Adipocyte (in vitro differentiated cells): ENCODE results near the gene WNT7B.

Experiments
- DNase-seq: peaks from one replicate; pipeline ENCODE4 v3.0.0-alpha.2; 2015; ENCODE audit warnings: low read depth
- H3K27me3 ChIP-seq: replicated peaks from 2 replicates; pipeline ENCODE4 v1.7.0; 2013; ENCODE audit warnings: mild to moderate bottlenecking, low read length, moderate library complexity; ENCODE audit not compliant: control insufficient read depth, insufficient read depth
- H3K36me3 ChIP-seq: 2 replicates; pipeline ENCODE4 v1.7.0; 2013; ENCODE audit warnings: low read length, mild to moderate bottlenecking, moderate library complexity; ENCODE audit not compliant: control insufficient read depth, insufficient read depth, severe bottlenecking
- H3K4me1 ChIP-seq: 2 replicates; pipeline ENCODE4 v1.7.0; 2013; ENCODE audit warnings: mild to moderate bottlenecking, low read length, moderate library complexity; ENCODE audit not compliant: control insufficient read depth, insufficient read depth
- H3K4me3 ChIP-seq: 2 replicates; pipeline ENCODE4 v1.7.0; 2013; ENCODE audit warnings: mild to moderate bottlenecking, low read length, moderate library complexity
- H3K9ac ChIP-seq: 2 replicates; pipeline ENCODE4 v1.7.0; 2013; ENCODE audit warnings: mild to moderate bottlenecking, low read length, moderate library complexity
- H3K9me3 ChIP-seq: 2 replicates; pipeline ENCODE4 v1.7.0; 2013; ENCODE audit warnings: mild to moderate bottlenecking, low read length, moderate library complexity; ENCODE audit not compliant: control insufficient read depth

The WNT7B gene

DNA sequence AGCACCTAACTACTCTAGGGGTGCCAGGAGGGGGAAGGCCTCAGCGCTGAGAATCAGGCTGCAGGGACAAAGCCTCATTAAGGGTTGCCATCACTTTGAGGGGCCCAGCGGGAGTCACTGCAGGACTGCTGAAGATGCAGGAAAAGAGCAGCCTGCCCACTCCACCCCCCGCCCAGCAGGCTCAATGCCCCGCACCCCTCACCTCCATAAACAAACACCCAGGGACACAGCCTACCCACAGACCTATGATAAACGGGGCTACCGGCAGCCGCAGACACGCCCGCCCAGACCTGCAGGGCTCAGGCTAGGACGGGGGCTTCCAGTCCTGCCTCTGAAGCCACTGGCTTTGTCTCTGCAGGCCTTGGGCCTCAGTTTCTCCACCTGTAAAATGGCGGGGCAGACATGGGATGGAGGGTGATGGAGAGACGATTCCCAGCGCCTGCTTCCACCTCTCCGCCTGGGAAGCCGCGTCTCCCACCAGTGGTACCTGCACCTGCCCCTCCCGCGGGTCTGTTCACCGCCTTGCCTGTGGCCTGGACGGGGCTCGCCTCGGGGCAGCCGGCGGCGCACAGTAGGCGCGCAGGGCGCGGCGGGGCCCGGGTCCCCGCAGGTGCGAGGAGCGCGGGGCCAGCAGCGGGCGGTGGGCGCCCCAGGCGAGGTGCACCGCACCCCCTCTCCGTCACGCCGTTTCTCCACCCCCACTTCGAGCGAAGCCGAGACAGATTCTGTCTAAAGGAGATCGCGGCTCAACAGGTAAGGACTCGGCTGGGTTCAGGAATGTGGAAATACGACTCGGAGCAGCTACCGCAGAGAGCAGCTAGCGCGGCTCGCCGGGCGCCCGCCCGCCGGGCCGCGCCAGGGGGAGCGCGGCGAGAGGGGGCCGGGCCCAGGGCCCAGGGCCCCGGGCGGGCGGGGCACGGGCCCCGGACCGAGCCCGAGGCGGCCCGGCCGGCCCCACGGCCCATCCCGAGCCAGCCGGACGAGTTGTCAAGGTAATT lies 1.5 kb downstream of the WNT7B start:
- H3K4me1 ChIP-seq: peaks cover 10% of the 10 kb centered on the region
- DNase-seq: no peak
- no peak overlapping the region for H3K9ac ChIP-seq
- H3K36me3 ChIP-seq: no peaks in the 10 kb centered on the region
- H3K9me3 ChIP-seq: no peaks in the 10 kb centered on the region
- peaks cover 43% of the 10 kb centered on the region for H3K27me3 ChIP-seq
- H3K4me3 ChIP-seq: no peak overlapping the region

DNA sequence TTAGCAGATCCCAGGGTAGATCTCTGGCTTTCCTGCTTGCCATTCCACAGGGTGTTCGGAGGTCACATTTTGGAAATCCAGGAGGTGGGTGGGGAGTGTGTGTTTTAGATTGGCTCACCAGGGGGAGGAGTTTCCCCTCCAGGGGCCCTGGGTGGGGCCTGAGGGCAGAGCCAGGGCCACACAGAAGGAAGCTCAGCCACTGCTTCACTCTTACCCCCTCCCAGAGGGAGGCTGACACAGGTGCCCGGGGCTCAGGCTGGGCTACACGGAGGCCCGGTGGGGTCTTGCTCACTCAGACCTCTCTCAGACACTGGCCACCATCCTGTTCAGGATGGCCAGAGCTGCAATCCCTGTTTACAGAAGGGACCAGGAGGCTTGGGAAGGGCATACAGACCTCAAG lies 2.5 kb downstream of the WNT7B start:
- H3K9ac ChIP-seq: no peak overlapping the region
- H3K4me1 ChIP-seq: peaks cover 10% of the 10 kb centered on the region
- DNase-seq: no peak
- H3K36me3 ChIP-seq: no peaks in the 10 kb centered on the region
- no peaks in the 10 kb centered on the region for H3K9me3 ChIP-seq
- no peak overlapping the region for H3K4me3 ChIP-seq
- H3K27me3 ChIP-seq: peaks cover 48% of the 10 kb centered on the region

DNA sequence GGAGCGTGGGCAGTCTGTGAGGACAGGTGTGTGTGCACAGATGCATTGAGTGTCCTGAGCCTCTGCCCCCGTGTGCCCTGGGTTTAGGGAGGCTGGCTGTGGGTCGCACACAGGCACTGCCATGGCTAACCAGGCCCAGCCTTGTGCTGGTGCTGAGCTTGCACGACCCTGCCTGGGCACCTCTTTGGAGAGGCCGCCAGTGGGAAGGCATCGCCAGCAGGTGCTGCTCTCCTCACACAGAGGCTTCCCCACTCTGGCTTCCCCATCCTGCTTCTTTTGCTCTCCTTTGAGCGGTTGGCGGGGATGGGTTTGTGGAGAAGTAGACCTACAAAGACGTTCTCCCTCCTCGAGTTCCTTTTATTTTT lies 4.1 kb downstream of the WNT7B start:
- Histone ChIP-seq H3K4me1 (peaks cover 6% of the 10 kb centered on the region), H3K27me3 (peaks cover 60% of the 10 kb centered on the region), H3K36me3 (no peaks in the 10 kb centered on the region), H3K9me3 (no peaks in the 10 kb centered on the region), H3K4me3 (no peak overlapping the region), H3K9ac (no peak overlapping the region)
- no peak for DNase-seq

DNA sequence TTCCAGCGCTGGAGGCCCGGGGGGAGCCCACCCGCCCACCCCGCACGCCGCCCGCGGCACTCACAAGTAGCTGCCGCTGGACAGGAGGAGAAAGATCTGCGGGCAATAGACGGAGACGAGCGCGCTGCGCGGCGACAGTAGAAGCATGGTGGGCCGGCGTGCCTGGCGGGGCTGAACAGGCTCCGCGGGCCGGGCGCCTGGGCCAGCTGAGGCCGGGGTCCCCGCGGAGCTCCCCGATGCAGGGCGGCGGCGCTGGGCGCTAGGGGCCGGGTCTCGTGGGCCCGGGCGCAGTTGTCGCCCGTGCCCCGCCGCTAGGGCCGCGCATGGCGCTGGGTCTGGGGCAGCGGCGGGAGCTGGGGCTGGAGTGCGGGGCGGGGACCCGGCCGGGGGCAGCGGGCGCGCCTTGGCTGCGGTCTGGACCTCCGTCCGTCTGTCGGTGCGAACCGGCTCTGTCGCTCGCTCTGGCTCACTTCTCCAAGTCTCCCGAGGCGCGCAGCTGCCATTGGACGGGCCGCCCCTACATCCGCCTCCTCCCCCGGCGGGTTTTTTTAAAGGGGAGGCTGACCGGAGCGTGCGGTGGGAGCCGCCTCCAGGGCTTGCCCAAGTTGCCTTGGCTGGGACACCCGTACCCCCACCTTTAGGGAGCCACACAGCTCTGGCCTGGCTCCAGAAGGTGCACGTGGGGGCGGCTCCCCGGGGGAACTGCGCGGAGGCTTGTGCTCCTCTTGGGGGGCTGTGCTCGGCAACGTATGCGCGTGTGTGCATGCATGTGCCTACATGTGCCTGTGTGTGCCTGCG lies 4.7 kb downstream of the WNT7B start:
- Histone ChIP-seq H3K4me3 (no peak overlapping the region), H3K27me3 (peaks cover 59% of the 10 kb centered on the region)

DNA sequence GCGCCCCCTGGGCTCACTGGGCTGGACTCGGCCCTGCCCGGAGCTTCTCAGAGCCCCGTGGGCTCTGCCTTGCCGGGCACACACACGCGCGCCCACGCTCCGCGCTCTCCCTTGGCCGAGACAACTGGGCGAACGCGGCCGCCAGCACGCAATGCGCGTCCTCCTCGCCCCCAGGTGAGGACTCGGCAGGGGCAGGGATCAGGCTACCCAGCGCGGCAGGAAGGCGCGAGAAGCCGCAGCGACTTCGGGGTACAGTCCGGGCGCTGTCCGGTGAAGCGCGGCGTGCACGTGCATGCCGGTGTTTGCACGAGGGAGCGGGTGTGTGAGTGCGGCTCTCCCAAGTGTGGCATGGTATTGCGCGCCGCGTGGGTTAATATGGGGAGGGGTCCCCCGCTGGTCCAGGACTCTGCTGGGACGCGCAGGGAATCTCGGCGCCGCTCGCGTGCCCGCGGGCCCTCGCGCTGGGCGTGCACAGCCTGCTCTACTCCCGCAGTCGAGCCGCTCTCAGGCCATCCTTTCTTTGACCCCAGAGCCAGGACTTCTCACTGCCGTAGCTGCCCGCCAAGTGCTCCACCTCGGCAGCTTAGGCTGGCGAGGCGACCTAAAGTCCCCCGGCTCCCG lies 5.4 kb downstream of the WNT7B start:
- Histone ChIP-seq H3K36me3 (no peaks in the 10 kb centered on the region), H3K4me3 (peak overlapping the region; percentile 61), H3K4me1 (peaks cover 6% of the 10 kb centered on the region), H3K27me3 (peaks cover 61% of the 10 kb centered on the region), H3K9ac (no peak overlapping the region), H3K9me3 (no peaks in the 10 kb centered on the region)
- peak; percentile 51 for DNase-seq

More for the DNA sequence above, 4.7 kb downstream of the WNT7B start:
- Histone ChIP-seq H3K9me3 (no peaks in the 10 kb centered on the region), H3K4me1 (peaks cover 6% of the 10 kb centered on the region), H3K9ac (no peak overlapping the region), H3K36me3 (no peaks in the 10 kb centered on the region)
- DNase-seq: peak; percentile 36

DNA sequence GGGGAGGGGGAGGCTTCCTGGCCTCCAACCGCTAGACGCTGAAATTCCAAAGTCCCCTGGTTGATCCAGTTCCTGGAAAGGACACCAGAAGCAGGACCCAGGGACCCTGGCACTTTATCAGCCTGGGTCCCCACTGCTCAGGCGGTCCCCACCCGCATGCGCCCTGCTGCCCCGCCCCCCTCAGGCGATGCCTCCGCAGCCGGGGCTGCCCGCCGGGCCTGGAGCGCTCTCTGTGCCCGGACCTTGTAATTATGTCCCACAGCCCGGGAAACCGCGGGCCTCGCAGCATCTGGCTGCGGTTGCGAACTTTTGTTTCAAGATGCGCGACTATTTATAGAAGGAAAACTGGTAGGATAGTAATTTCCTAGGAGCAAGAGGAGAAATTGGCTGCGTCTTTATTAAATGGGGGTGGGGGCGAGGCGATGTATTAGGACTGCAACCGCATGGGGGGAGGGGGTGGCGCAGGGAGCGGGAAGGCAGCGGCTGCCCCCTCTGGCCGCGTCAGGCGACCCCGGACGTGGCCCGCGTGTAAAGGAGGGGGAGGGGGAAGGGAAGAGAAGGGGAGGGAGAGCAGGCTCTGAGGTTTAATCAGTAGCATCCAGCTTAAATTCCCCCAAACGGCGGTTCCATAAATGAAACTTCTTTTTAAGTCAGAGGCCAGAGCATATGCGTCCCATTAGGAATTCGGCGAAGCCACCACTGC lies 6.1 kb downstream of the WNT7B start:
- peak; percentile 30 for DNase-seq

DNA sequence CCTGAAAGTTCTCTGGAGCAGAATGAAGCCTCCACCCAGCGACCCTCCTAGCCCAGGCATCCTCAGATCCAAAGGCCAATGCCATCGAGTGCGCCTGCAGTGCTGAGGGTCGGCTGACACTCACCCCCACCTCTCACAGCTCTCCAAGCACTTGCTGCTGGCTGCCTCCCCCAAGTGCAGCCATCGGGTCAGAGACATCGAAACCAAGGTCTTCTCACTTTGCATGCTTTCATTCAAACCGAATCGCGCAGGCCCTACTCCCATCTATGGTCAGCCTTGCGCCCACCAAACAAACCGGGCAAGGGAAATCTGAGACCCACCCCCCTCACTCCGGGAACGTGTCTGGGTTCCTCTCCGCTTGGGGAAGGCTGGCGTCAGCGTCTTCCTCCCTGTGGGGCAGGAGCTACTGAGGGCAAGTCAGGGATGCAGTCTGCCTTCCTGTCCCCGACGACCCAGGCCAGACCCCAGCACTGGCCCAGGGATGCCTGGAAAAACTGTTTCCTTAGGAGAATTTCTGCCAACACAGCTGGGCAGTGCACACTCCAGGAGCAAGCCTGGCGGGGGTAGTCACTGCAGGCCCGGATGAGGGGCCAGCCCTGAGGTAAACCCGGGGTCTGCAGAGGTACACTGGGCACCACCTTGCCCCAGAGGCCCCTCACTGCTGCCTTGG lies 7.0 kb downstream of the WNT7B start:
- DNase-seq: no peak
- H3K9ac ChIP-seq: no peak overlapping the region
- H3K27me3 ChIP-seq: peaks cover 66% of the 10 kb centered on the region
- H3K4me3 ChIP-seq: no peak overlapping the region
- H3K4me1 ChIP-seq: peaks cover 6% of the 10 kb centered on the region
- H3K36me3 ChIP-seq: no peaks in the 10 kb centered on the region
- no peaks in the 10 kb centered on the region for H3K9me3 ChIP-seq

More for the DNA sequence above, 6.1 kb downstream of the WNT7B start:
- Histone ChIP-seq H3K4me1 (peaks cover 6% of the 10 kb centered on the region), H3K36me3 (no peaks in the 10 kb centered on the region), H3K27me3 (peaks cover 65% of the 10 kb centered on the region), H3K9me3 (no peaks in the 10 kb centered on the region), H3K4me3 (peak overlapping the region; percentile 61), H3K9ac (no peak overlapping the region)

DNA sequence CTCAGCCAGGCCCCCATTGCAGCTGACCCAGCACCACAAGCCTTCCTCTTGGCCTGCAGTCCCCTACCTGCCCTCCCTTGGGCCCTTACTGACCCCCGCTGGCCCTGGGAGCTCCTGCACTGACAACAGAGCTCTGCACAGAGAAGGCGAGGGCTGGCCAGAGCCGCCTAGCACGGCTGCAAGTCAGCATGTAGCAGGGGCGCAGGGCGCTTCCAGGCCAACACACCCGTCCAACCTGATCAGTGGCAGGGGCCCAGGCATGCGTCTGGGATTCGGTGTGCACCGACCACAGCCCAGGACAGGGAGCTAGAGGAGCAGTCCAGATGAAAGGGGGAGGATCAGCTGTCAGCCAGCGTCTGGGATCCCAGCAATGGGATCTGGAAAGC lies 7.6 kb downstream of the WNT7B start:
- DNase-seq: no peak
- Histone ChIP-seq H3K36me3 (no peaks in the 10 kb centered on the region), H3K4me1 (peaks cover 6% of the 10 kb centered on the region), H3K4me3 (no peak overlapping the region), H3K9me3 (no peaks in the 10 kb centered on the region), H3K27me3 (peaks cover 66% of the 10 kb centered on the region), H3K9ac (no peak overlapping the region)

DNA sequence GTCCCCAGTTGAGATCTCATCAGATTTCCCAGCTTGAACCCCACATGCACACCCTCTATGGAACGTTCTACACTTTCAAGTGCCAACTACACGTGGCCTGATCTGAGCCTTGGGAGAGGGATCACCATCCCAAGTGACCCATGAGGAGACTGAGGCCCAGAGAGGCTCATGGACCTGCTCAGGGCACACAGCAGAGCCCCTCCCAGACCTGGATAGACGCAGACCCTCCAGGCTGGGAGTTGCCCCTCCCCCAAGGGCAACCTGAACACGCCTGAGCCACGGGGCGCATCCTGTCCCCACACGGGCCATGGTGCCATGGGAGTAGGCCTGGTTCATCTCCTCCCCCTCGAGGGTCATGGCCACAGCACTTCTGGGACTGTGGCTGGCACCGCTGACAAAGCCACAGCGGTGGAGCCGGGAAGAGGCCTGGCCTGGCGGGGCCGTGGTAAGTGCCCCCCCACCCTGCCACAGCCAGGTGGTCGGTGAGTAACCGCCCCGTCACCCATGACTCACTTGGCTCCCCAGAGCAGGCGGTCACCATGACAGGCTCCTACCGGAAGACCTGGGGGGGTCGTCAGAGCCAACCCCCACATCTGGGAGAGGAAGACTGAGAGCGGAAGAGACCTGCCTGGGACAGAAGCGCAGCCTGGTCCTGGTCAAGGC lies 8.1 kb downstream of the WNT7B start:
- Histone ChIP-seq H3K4me3 (no peak overlapping the region), H3K9ac (no peak overlapping the region), H3K9me3 (no peaks in the 10 kb centered on the region), H3K27me3 (peaks cover 66% of the 10 kb centered on the region), H3K4me1 (peaks cover 6% of the 10 kb centered on the region), H3K36me3 (no peaks in the 10 kb centered on the region)
- no peak for DNase-seq

DNA sequence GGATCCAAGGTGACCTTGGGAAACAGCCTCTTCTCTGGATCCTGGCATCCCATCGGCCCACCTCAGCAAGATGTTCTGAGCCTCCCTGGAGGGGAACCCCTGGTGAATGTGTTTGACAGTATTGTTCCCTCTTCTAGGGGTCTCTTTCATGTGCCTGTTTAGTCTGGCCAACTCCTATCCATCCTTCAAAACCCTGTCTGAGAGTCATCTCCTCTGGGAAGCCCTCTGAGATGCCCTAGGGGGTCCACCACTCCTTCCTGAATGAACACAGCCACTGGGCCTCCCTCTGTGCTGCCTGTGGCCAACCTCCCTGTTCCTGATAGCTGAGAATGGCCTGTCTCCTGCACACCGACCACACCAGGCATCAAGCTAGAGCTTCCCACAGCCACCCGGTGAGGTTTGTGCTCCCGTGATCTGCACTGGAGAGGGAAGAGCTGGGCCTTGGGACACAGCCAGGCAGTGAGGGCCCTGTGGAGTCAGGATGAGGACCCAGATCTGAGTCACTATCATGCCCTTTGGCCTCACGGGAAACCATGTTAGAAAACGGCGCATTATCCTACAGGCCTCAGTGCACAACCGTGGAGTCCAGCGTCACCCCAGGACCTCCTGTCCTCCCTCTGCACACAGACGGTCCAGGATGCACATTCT lies 8.8 kb downstream of the WNT7B start:
- Histone ChIP-seq H3K9me3 (no peaks in the 10 kb centered on the region), H3K4me3 (no peak overlapping the region), H3K36me3 (no peaks in the 10 kb centered on the region), H3K4me1 (peaks cover 6% of the 10 kb centered on the region), H3K27me3 (peaks cover 66% of the 10 kb centered on the region), H3K9ac (no peak overlapping the region)
- DNase-seq: no peak
